CD4-positive, alpha-beta memory T cell (primary cell): Measurements from ENCODE around the gene LRRC8D. TPM values are rescaled to one million over a fixed set of nuclear protein-coding genes. Genes with fewer than 3 reads are reported as not detected.

Source experiments
- CTCF ChIA-PET: fragments of 350-600 bp; sonication (Branson Sonifier 250); formaldehyde crosslinking; loops from one replicate; lab custom pipeline; 2021; ENCODE audit warnings: inconsistent platforms; ENCODE audit not compliant: partially characterized antibody; lab: Charles Lee
- POLR2A ChIA-PET: fragments of 350-600 bp; sonication (Branson Sonifier 250); formaldehyde crosslinking; loops from one replicate; lab custom pipeline; 2021; ENCODE audit not compliant: partially characterized antibody; lab: Charles Lee
- DNase-seq, 5 donors: peaks; one replicate each; pipeline versions ENCODE4 v3.0.0 to v3.0.0-alpha.2; 2020 to 2022; ENCODE audit warnings: mixed read lengths in 1 of 5
- H3K27ac ChIP-seq: one replicate; pipeline ENCODE4 v1.7.0; 2013; ENCODE audit warnings: low read depth, low read length
- H3K27me3 ChIP-seq: 2 replicates; pipeline ENCODE4 v1.7.0; 2013; ENCODE audit warnings: mild to moderate bottlenecking, low read length, moderate library complexity; ENCODE audit not compliant: insufficient read depth
- H3K36me3 ChIP-seq: 2 replicates; pipeline ENCODE4 v1.7.0; 2013; ENCODE audit warnings: mild to moderate bottlenecking, low read length, moderate library complexity; ENCODE audit not compliant: insufficient read depth
- H3K4me1 ChIP-seq: 2 replicates; pipeline ENCODE4 v1.7.0; 2013; ENCODE audit warnings: mild to moderate bottlenecking, low read length, moderate library complexity; ENCODE audit not compliant: insufficient read depth
- H3K4me3 ChIP-seq, 2 donors: one replicate each; pipeline ENCODE4 v1.7.0; 2013; ENCODE audit warnings: low read length in 2 of 2, mild to moderate bottlenecking in 1 of 2
- H3K9me3 ChIP-seq, 2 donors: one replicate each; pipeline ENCODE4 v1.7.0; 2013; ENCODE audit warnings: low read length in 2 of 2, control low read depth in 1 of 2; ENCODE audit not compliant: control insufficient read depth in 1 of 2
- H3K27ac Mint-ChIP-seq, 7 donors: one replicate each; pipeline ENCODE4 v1.8.0; 2020 to 2021; ENCODE audit warnings: mixed read lengths in 7 of 7, mild to moderate bottlenecking in 6 of 7, inconsistent platforms in 3 of 7, moderate library complexity in 3 of 7
- H3K27me3 Mint-ChIP-seq, 2 donors: one replicate each; pipeline ENCODE4 v1.8.0; 2020 to 2021; ENCODE audit warnings: mixed read lengths in 2 of 2
- H3K36me3 Mint-ChIP-seq, 2 donors: one replicate each; pipeline ENCODE4 v1.8.0; 2020 to 2021; ENCODE audit warnings: mixed read lengths in 2 of 2, inconsistent platforms in 1 of 2, mild to moderate bottlenecking in 1 of 2
- H3K4me1 Mint-ChIP-seq, 4 donors: one replicate each; pipeline ENCODE4 v1.8.0; 2020 to 2021; ENCODE audit warnings: mixed read lengths in 4 of 4, mild to moderate bottlenecking in 1 of 4
- H3K4me3 Mint-ChIP-seq, 8 donors: one replicate each; pipeline ENCODE4 v1.8.0; 2020 to 2021; ENCODE audit warnings: mixed read lengths in 8 of 8, mild to moderate bottlenecking in 7 of 8, moderate library complexity in 6 of 8, inconsistent platforms in 3 of 8
- H3K9me3 Mint-ChIP-seq, 8 donors: one replicate each; pipeline ENCODE4 v1.8.0; 2020 to 2021; ENCODE audit warnings: mixed read lengths in 8 of 8, mild to moderate bottlenecking in 5 of 8, inconsistent platforms in 3 of 8, moderate library complexity in 1 of 8
- intact Hi-C: fragments of 100-400 bp; cut with micrococcal nuclease; formaldehyde crosslinking; loops from one replicate; pipeline ENCODE4 v1.15.1; 2023
- polyA plus RNA-seq, 2 donors: library from polyadenylated mRNA; unstranded; fragments of 300-500 nt; fragmentation: Illumina TruSeq; gene quantifications; one replicate each; pipeline ENCODE4 v1.2.3, GENCODE V29; 2021
- total RNA-seq, 2 experiments: library from RNA; stranded (reverse); gene quantifications; one replicate each; pipeline ENCODE4 v1.2.3, GENCODE V29; 2021

Gene LRRC8D
- total and polyA plus RNA-seq, 4 experiments from 2014 or later = 56.8 to 72.7 (median 66.6) TPM

DNA sequence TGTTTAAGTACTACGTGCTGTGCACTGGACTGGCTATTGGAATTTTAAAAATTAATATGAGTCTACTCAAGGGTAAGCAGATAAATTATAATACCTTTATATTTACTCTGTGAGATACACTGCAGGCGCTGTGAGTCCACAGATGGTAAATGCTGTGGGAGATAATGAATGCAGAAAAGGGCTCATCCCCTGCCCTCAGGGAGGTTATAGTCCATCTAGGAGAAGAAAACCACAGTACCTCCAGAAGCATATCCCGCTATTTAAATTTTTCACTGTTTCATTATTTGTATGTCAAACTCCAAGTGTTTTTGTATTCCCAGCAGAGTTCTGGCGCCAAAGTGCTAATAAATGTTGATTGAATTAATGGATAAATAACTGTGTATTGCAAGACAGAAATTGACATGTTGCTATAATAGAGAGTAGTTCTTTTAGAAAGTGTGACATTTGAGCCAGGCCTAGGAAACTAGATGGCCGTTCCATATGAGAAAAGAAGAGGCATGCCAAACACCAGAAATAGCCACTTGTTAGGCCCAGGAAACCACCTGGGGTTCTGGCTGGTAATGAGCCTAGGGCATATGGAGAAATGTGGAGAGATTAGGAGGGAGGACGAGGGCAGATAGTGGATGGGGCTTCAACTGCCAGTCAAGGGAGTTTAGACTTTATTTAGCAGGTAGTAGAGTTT is 61.7 kb downstream of the LRRC8D start:
- peaks cover 0 to 3% (median 0%) of the 10 kb centered on the region in 8 donors for H3K9me3 Mint-ChIP-seq
- no peaks in the 10 kb centered on the region for H3K27me3 Mint-ChIP-seq
- ChIA-PET POLR2A (no interaction called here), CTCF (interaction anchor here (1.5 kb wide), 1 partner anchor 39 kb away, joined by 3 read pairs; no protein-coding TSS in a partner anchor)
- no peak overlapping the region for H3K4me3 Mint-ChIP-seq
- H3K27me3 ChIP-seq = no peaks in the 10 kb centered on the region
- no peaks in the 10 kb centered on the region for H3K9me3 ChIP-seq
- intact Hi-C loops = no loop called here
- H3K27ac Mint-ChIP-seq = peak overlapping the region in 2 of 7 donors; percentile 5 to 13
- H3K36me3 ChIP-seq = no peaks in the 10 kb centered on the region
- no peak overlapping the region for H3K4me3 ChIP-seq
- H3K36me3 Mint-ChIP-seq = peaks cover 24 to 55% of the 10 kb centered on the region in 2 donors
- no peak overlapping the region for H3K27ac ChIP-seq
- H3K4me1 Mint-ChIP-seq = peaks cover 20 to 39% (median 34%) of the 10 kb centered on the region in 4 donors
- no peak for DNase-seq
- no peaks in the 10 kb centered on the region for H3K4me1 ChIP-seq

DNA sequence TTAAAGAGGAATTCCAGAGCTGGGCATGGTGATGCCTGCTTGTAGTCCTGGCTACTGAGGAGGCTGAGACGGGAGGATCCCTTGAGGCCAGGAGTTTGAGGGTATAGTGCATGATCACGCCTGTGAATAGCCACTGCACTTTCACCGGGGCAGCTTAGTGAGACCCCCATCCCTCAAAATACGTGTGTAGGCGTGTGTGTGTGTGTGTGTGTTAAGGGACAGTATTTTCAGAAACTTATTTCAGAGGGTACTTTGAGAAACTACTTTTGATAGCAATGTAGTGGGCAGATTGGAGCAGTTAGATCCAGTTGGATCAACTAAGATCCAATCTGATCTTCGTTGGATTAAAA is 62.2 kb downstream of the LRRC8D start:
- intact Hi-C loops = no loop called here
- no peaks in the 10 kb centered on the region for H3K4me1 ChIP-seq
- no peaks in the 10 kb centered on the region for H3K27me3 ChIP-seq
- no peaks in the 10 kb centered on the region for H3K9me3 ChIP-seq
- no peak for DNase-seq
- Mint-ChIP-seq H3K27ac (peak overlapping the region in 2 of 7 donors; percentile 13 to 14), H3K4me3 (no peak overlapping the region), H3K27me3 (no peaks in the 10 kb centered on the region), H3K4me1 (peaks cover 20 to 35% (median 32%) of the 10 kb centered on the region in 4 donors), H3K36me3 (peaks cover 27 to 53% of the 10 kb centered on the region in 2 donors), H3K9me3 (peaks cover 0 to 3% (median 0%) of the 10 kb centered on the region in 8 donors)
- ChIA-PET POLR2A (no interaction called here), CTCF (no interaction called here)
- no peak overlapping the region for H3K4me3 ChIP-seq
- H3K36me3 ChIP-seq = no peaks in the 10 kb centered on the region
- H3K27ac ChIP-seq = no peak overlapping the region

DNA sequence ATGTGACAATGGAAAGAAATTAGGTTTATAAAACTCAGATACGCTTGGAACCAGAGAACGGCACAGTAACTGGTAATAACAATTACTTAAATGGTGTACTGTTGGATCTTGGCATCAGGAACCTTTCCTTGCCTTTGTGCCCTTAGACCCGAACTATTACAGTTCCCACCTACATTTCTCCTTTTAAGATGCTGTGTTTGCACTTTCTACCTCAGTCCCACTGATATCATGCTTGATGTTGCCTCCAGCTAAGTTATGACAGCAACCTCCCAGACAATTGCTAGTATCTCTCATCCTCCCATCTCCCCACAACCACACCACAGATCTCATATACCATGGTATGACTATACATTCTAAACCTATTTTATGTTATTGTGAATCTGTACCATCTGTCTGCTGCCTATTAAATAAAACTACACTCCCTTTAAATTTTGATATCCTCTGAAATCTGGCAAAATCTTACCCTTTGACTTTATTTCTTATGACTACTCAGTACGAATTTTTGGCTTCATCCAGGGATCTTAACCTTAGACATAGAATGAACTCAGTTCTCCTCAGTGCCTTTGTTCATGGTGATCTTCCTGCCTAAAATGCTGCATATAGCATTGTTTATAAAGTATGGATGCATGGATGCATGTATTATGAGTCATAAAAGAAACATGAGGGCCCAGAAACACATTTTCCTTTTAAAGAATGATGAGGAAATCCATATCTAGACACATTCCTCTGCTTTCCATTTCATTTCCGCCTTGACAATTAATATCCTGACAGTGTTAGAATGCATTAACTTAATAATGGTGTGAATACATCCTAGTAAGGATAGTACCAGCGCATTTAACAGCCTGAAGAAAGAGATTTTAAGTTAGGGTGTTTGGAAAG is 64.1 kb downstream of the LRRC8D start:
- no peak for DNase-seq
- Mint-ChIP-seq H3K4me1 (peaks cover 17 to 26% (median 26%) of the 10 kb centered on the region in 4 donors), H3K27me3 (no peaks in the 10 kb centered on the region), H3K27ac (peak overlapping the region in 2 of 7 donors; percentile 5 to 74), H3K9me3 (peaks cover 0 to 3% (median 0%) of the 10 kb centered on the region in 8 donors), H3K36me3 (peaks cover 33 to 53% of the 10 kb centered on the region in 2 donors), H3K4me3 (no peak overlapping the region)
- no peaks in the 10 kb centered on the region for H3K36me3 ChIP-seq
- H3K27me3 ChIP-seq = no peaks in the 10 kb centered on the region
- ChIA-PET CTCF (interaction anchor here (1.6 kb wide), 1 partner anchor 12 kb away, joined by 6 read pairs; no protein-coding TSS in a partner anchor), POLR2A (no interaction called here)
- no peaks in the 10 kb centered on the region for H3K4me1 ChIP-seq
- H3K27ac ChIP-seq = no peak overlapping the region
- intact Hi-C loops = no loop called here
- H3K4me3 ChIP-seq = no peak overlapping the region
- H3K9me3 ChIP-seq = no peaks in the 10 kb centered on the region

DNA sequence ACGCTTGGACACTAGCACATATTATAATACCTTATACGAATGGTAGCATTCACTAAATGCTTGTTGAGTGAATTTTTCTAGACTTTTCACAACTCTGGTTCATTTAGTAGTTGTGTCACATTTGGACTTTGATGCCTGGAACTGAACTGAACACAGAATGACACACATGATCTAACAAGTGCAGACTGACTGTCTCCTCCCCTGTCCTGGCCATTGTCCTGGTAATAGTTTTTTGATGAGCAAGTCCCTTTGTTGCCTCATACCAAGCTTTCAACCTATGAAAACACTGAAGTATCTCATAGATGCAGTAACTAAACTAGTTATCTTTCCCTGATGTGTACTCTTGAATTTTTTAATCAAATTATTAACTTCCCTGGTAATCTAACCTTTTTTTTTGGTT is 66.4 kb downstream of the LRRC8D start:
- no peaks in the 10 kb centered on the region for H3K36me3 ChIP-seq
- no peaks in the 10 kb centered on the region for H3K9me3 ChIP-seq
- ChIA-PET POLR2A (no interaction called here), CTCF (no interaction called here)
- peaks cover 8% of the 10 kb centered on the region for H3K4me1 ChIP-seq
- no peaks in the 10 kb centered on the region for H3K9me3 Mint-ChIP-seq
- no peaks in the 10 kb centered on the region for H3K27me3 Mint-ChIP-seq
- H3K27ac Mint-ChIP-seq = peak overlapping the region in 3 of 7 donors; percentile 36 to 44 (median 41)
- H3K4me3 Mint-ChIP-seq = no peak overlapping the region
- H3K4me1 Mint-ChIP-seq = peaks cover 28 to 36% (median 34%) of the 10 kb centered on the region in 4 donors
- H3K36me3 Mint-ChIP-seq = peaks cover 31 to 51% of the 10 kb centered on the region in 2 donors
- no peak overlapping the region for H3K27ac ChIP-seq
- no peaks in the 10 kb centered on the region for H3K27me3 ChIP-seq
- DNase-seq = no peak
- no peak overlapping the region for H3K4me3 ChIP-seq
- intact Hi-C loops = no loop called here

DNA sequence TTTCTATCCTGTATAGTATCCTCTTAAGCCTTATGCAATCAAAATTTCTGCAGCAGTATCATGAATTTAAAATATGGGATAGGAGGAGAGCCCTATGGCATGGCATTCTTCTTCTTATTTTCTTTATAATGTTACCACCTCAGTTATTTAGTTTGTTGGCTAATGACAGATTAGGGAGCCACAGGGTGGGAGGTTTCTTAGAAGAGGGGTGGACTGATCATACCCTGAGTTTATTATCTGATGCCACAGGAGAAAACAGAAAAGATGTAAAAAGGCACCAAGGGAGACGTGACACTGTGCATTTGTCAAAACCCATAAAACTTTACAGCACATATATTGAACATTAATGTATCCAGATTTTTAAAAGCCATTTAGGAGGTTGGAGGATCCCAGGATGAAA is 66.9 kb downstream of the LRRC8D start:
- H3K36me3 Mint-ChIP-seq = peaks cover 28 to 47% of the 10 kb centered on the region in 2 donors
- no peak for DNase-seq

DNA sequence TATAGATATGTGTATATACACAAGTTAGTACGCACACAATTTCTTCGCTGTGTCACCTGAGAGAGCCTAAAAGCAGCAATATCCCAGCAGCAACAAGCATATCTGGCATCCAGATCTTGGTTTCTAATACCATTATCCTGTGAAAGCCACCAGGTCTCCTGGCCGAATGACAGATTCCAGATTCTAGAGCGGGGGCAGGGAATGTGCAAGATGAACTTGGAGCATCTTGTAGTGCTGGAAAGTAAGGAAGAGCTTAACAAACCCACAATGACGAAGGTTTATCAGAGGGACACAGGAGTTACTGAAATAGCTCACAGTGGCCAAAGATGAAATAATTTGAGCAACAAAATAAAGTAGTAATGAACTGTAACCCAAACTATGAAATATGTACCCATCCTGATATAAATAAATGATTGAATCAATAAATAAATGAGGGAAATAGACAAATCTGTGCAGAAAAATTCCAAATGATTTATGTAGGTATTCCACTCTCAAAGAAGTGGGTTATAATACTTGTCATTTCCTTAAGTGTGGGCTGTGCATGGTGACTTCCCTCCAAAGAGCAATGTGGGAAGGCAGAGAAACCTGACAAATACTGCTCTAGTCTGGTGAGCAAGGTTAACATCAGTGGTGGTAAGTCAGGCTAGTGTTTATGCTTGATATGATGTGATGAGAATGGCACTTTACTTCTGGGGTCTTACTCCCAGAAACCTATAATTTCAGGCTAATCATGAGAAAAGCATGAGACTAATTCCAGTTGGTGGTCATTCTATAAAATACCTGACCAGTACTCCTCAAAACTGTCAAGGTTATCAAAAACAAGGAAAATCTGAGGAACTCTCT is 67.9 kb downstream of the LRRC8D start:
- Mint-ChIP-seq H3K36me3 (peaks cover 23 to 46% of the 10 kb centered on the region in 2 donors), H3K27me3 (no peaks in the 10 kb centered on the region), H3K27ac (no peak overlapping the region), H3K4me1 (peaks cover 27 to 30% (median 29%) of the 10 kb centered on the region in 4 donors), H3K9me3 (no peaks in the 10 kb centered on the region), H3K4me3 (no peak overlapping the region)
- Histone ChIP-seq H3K27me3 (no peaks in the 10 kb centered on the region), H3K4me1 (peaks cover 8% of the 10 kb centered on the region), H3K4me3 (no peak overlapping the region), H3K36me3 (no peaks in the 10 kb centered on the region), H3K9me3 (no peaks in the 10 kb centered on the region), H3K27ac (no peak overlapping the region)
- CTCF ChIA-PET = no interaction called here
- intact Hi-C loops = no loop called here
- POLR2A ChIA-PET = no interaction called here
- no peak for DNase-seq

More for the DNA sequence above, 66.9 kb downstream of the LRRC8D start:
- intact Hi-C loops = no loop called here
- CTCF ChIA-PET = no interaction called here
- Mint-ChIP-seq H3K4me1 (peaks cover 26 to 34% (median 31%) of the 10 kb centered on the region in 4 donors), H3K9me3 (no peaks in the 10 kb centered on the region), H3K4me3 (no peak overlapping the region), H3K27me3 (no peaks in the 10 kb centered on the region), H3K27ac (peak overlapping the region in 1 of 7 donors; percentile 3)
- POLR2A ChIA-PET = no interaction called here
- Histone ChIP-seq H3K4me3 (no peak overlapping the region), H3K4me1 (peaks cover 8% of the 10 kb centered on the region), H3K36me3 (no peaks in the 10 kb centered on the region), H3K9me3 (no peaks in the 10 kb centered on the region), H3K27me3 (no peaks in the 10 kb centered on the region), H3K27ac (no peak overlapping the region)
